GM19452 (cell line): ENCODE measurements around the gene PHF19.
A peak's percentile ranks its signal among the peaks of the same experiment; 100 is the strongest.

Experiments
- ATAC-seq: cut with Tn5 transposase; IDR thresholded peaks from one replicate; pipeline ENCODE4 v1.9.1; 2021; ENCODE audit not compliant: unreplicated experiment

Gene PHF19

DNA sequence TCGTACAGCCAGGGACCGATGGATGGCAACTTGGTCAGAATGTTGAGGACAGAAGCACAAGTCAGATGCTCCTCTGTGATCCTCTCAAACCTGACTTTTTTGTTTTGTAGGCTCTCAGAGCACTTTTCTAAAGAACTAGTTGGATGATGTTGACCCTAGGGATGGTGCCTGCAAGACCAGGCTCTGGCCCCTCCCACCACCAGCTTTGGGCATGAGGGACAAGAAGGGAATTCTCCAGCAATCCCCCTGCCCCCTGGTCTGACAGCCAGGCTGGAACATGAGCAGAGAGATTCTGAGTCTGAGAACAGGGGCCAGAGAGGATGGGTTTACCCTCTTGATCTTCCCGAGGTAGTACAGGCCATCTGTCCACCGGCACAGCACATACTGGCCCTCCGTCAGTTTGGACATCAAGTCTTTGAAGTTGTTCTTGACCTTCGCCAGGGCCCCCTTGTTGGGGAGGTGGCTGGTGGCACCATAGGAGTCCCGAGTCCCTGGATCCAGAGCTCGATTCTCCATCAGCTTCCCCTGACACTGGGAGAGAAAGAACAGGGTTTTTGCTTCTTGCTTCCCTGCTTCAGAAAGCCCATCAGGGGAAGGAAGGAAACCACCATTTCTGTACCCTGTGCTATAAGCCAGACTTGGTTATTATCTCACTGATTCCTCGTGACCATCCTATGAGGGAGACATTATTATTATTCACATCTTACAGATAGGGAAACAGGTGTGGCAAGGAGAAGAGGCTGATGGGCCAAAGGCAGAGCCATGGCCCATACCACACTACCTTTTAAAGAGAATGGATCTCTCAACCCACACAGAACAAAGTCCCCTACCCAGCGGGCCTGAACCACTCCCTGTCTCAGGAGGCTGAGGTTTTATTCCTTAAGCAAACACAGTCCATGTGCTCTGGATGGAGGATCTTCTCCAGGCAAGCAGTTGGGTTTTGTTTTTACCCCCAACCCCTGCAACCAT, 2.5 kb downstream of the PHF19 start:
- no peak for ATAC-seq

DNA sequence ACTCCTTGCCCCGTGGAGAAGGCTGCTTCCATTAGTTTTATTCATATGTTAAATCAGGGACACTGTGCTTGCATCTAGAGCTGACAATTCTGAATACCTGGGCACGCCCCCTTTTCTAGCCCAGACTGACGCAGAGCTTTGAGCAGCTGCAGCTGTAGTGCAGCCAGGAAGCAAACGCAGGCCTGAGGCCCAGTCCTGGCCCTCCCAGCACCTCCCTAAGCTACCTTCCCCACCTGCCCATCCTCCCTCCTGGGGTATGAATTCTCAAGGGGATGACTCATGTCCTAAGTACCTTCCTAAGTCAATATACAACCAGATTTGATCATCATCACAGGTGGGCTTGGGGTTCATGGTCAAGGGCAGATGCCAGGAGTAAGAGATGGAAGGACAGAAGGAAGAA, 3.5 kb downstream of the PHF19 start:
- ATAC-seq = no peak

DNA sequence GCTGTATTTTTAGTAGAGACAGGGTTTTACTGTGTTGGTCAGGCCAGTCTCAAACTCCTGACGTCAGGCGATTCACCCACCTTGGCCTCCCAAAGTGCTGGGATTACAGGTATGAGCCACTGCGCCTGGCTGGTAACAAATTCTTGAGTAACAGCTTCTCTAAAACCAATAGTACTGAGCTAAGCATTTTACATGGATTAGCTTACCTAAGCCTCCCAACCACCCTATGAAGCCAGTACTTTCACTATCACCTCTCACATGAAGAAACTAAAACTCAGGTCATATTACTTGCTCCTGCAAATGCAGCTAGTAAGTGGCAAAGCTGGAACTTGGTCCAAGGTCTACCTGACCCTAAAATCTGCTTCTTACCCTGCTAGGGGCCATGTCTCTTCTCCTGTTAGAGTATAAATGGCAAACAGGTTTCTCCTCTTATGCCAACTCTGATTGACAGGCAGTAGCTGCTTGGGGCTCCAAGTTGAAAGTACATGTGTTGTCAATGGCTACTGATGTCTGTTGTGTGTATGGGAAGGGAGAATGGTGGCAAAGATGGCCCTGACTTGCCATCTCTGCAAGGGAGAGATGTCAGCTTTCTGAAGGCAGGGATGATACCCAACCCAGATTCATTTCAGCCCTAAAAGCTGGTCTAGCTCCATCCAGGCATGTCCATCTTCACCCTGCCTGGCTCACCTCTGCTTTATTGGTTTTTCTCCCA, 4.0 kb downstream of the PHF19 start:
- ATAC-seq = no peak

DNA sequence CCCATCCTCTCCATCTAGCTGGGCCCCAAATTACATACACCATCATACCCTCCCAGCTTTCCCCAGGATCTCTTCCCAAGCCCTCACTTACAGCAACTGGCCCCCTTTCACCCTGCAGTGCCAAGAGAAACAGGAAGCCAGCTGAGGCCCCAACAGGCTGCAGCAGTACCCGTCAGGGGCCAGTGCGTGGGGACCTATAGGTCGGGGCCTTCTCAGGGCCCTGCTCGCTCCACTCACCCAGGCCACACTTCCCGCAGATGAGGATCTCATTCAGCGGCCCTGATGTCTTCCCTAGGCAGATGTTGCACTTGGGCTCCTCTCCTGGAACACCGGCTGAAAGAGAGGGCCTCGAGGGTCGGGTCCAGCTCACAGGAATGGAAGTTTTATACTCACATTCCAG, 6.8 kb downstream of the PHF19 start:
- no peak for ATAC-seq

DNA sequence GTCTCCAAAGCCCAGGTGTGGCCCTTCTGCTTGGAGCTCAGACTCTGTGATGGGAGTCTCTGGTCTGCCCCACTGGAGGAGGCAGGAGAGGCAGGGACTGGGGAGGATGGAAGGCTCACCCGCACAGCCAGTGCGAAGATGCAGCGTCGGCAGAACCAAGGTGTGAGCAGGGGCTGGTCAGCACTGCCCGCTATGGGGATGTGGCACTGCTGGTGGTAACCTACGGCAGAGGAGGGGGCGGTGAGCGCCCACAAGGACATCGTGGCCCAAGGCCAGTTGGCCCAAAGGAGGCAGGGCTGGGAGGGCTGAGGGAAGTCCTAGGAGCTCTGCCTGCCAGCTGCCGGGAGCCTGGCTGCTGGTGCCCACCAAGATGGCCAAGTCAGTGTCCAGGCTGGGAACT, 7.3 kb downstream of the PHF19 start:
- ATAC-seq = no peak

DNA sequence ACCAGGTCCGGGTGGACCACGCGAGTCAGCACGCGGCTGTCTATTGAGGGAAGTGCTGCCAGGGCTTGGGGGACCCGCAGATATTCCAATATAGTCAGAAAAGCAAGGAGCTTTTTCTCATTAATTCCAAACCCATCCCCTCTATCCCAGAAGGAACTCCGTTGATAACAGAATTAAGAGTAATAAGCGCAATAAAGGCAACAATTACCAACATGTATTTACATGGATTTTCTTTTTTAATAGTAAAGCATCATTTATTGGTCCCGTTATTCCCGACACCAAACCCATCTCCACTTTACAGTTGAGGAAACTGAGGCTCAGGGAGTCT, 7.7 kb downstream of the PHF19 start:
- ATAC-seq = no peak

DNA sequence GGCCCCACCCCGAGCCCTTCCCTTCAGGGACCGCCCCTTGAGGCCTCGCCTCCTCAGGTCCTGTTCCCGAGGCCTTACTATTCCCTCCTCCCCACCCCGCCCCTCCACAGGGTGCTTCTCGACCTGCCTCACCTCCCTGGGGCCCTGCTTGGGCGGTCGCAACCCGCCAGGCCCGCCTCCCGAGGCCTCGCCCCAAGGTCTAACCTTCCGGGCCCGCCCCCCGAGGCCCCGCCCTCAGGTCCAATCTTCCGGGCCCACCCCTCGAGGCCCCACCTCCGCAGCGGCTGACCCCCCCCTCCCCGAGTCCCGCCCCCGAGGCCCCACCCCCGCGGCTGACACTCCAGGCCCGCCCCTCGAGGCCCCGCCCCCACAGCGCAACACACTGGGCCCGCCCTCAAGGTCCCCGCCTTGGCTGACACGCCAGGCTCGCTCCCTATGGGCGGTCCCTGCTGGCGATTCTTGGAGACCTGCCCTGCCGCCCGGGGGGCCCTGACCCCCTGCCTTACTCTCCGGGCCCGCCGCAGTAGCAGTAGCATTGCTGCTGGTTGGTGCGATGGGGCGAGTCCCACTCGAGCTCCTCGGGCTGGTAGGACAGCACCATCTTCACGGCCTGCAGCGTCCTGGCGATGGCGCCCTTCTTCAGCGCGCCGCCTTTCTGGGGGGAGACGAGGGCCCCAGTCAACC, 8.2 kb downstream of the PHF19 start:
- peak; percentile 87 for ATAC-seq

DNA sequence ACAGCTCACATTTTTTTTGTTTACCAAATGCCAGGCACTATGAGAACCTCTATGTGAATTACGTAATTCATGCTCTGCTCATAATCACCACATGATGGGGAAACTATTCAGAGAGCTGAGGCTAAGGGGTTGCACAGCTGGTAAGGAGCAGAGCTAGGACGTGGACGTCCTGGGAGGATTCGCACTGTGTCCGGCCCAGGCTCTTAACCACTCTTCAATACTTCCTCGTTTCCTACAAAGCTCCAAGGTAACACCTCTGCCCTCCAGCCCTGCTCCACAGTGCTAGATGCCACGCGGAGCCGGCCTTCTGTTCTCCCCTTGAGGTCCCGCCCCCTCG, 8.7 kb downstream of the PHF19 start:
- no peak for ATAC-seq

DNA sequence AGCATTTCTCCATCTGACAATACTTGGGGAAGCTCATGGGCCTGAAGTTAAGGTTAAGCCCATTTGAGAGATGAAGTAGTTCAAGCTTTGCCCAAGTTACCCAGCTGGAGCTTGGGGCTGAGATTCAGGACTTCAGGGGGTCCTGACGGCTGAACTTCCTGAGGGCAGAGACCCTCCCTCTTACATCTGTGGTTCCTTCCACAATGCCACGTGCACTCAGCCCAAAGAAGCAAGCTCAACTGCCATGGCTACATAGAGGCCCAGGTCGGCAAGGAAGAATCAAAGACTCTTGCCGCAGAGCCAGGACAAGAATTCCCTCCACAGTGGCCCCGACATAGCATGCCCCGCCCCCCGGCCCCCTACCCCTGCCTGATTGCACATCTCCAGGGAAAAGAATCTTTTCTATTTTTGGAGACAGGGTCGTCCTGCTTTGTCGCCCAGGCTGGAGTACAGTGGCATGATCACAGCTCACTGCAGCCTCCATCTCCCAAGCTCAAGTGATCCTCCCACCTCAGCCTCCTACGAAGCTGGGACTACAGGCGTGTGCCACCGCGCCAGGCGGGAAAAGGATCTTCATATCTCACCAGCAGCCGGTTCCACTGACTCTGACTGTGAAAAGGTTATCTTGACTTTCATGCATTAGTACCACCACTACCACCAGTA, 9.2 kb downstream of the PHF19 start:
- no peak for ATAC-seq

DNA sequence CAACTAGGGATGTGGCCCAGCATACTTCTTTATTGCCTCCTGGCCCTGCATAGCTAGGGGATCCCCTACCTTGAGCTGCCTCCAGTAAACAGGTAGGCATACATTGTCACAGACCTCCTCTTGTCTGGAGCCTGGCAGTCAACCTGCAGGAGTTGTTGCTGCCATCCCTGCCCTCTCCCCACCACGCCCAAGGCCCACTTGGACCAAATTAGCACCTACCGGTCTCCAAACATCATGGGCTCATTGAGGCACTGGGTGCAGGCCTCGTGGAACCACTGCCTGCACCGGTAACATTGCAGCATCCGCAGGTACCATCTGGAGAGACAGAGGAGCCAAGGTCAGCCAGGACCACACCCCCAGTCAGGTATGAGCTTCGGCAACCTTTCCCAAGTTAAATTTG, 10.3 kb downstream of the PHF19 start:
- ATAC-seq = no peak

DNA sequence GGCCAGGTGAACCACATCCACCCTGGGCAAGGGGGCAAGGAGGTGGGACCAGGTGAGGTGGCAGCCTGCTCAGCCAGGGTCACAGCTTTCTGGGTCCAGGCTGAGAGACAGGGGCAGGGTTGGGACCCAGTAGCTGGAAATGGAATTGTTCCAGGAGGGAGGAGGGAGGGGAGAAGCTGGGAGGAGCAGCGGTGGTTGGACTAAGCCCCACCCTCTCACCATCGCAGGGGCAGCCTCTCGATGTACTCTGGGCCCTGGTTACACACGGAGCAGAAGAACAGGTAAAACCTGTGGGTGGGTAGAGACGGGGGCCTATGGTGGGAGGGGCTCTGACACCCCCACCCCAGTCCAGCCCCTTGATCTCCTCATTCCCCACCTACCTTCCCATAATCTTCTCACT, 11.2 kb downstream of the PHF19 start:
- ATAC-seq = no peak

DNA sequence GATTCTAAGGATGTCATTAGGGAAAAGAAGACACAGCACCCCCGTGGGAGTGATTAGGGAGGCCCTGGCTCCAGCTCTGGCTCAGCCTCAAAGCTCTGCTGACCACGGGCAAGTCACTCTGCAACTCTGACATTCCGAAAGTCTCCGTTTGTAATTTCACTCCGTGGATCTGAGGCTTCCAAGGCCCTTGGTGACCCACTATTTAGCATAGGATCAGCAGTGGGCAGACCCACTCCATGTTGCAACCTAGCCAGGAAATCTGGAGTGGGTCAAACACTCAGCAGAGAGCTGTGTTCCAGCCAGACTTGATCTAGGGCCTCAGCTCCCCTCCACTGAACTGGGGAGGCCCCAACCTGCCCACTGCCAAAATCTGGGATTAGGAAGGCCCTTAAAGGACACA, 11.8 kb downstream of the PHF19 start:
- no peak for ATAC-seq

DNA sequence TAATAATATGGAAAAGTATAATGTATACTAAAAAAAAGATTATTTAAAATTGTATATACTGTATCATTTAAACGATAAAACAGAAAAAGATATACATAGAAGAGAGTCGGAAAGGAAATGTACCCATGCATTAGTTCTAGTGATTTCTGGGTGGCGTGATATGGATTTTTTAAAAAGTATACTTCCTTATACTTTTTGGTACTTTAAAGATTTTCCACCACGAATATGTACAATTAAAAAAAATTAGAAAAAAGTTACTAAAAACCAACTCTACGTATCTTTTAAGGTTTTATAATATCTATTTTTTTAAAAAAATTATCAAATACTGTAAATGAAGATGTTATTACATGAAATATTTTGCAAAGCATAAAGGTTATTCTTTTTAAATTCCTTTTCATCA, 12.3 kb downstream of the PHF19 start:
- no peak for ATAC-seq

DNA sequence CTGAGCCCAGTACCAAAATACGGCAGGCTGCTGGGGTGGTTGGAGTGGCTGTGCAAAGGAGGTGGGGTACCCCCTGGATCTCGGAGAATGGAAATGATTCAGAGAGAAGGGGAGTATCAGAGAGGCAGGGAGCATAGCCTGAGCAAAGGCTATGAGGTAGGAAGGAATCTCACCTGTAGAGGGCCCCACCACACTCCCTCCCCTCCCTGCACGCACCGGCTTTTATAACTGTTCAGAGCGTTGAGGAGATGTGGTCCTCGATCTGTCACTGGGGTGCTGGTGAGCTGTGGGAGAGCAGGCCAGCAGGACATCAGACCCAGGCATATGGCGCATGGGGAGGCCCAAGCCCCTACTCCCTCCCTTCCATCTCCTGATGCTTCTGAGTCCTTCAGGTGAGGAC, 13.2 kb downstream of the PHF19 start:
- no peak for ATAC-seq

DNA sequence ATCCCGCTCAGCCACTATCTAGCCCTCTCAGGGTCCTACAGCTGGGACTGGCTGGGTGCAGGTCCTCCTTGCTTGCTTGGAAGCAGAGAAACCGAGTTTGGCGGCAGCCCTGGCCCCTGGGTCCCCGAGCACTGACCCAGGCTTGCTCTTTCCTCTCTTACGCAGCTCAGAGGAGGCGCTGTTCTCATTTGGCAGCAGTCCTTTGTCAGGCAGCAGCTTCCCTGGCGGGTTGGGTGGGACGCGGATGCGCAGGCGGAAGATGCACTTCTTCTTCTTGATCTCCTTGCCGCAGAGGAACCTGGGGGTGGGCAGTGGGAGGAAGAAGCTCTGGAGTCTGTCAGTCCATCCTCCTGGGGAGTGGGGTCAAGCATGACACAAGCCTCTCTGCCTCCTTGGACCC, 14.5 kb downstream of the PHF19 start:
- no peak for ATAC-seq

DNA sequence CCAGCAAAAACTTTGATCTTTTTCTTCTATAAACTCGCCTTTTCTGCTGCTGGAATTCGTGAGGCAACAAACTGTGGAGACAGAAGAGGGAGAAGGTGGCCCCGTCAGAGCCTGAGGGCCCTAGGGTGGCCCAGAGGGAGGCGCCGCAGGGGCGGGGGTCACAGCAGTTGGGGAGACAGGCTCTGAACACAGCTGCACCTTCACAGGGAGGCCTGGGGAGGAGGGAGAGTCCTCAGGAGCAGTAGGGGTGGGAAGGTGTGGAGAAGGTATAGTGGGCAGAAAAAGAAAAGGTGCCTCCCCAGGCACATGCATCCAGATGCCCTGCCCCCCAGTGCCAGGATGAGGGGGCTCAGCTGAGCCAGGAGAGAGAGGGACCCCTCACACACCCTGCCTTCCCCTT, 15.1 kb downstream of the PHF19 start:
- no peak for ATAC-seq

DNA sequence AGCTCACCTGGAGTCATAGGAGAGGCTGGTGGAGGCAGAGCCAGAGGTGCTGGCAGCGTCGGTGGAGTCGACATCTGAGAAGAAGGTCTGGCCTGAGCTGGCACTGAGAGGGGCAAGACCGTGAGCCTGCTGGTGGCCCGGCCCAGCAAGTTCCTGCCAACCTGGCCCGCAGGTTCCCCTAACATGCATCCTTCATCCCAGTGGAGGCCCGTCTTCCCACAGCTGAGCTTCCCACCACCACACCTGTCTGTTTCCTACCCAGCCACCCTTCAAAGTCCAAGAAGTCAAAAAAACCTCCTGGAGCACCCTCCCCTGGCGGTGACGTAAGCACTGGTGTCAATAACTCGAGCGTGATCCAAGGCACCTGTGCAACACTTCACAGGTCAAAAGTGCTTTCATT, 16.9 kb downstream of the PHF19 start:
- no peak for ATAC-seq

DNA sequence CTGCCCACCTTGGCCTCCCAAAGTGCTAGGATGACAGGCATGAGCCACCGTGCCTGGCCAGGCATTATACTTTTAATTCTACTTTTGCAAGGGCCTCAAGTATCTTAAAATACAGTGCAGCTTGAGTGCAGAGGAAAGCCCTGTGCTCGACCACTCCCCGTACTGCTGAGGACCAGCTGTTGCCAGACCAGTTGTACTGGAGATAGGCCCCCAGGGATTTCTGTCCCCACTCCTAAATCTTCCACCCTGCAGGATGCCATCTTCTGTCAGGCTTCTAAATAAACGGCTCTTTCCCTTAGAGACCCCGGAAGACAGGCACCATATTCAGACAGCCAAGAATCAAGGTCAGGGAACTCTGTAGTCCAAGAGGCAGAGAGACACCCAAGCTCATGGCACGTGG, 17.6 kb downstream of the PHF19 start:
- ATAC-seq = no peak

DNA sequence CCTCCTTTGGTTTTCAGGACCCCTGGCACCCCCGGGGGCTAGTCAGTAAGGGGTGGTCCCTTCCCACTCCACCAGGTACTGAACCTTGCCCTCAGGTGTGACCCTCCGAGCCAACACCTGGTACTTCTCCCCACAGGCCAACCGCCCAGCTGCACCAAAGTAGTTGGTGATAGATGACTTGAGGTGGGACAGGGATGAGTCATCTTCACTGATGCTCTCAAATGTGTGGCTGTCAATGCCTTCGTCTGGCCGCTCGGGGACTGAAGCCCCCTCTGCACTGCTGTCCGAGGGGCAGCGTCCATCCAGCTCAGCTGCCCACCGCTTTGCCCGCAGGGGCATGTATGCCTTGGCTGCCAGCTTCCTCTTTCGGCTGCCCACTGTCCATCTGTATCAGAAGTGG, 19.1 kb downstream of the PHF19 start:
- ATAC-seq = no peak

DNA sequence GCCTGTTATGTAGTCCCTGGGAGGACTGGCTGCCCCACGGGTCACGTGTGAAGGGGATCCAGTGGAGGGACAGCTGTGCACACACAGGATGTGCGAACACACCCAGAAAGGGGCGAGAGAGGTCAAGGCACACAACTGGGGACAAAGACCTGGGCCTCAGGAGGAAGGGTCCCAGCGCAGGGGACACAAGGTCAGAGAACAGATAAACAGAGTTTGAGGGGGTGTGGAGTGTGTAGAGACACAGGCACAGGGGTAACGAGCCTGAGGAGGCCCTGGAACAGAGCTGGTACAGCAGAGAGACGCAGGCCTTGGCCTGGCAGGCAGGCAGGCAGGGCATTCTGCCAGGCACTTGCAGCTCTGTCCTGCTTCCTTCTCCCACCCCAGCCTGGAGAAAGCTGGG, 19.5 kb downstream of the PHF19 start:
- no peak for ATAC-seq

DNA sequence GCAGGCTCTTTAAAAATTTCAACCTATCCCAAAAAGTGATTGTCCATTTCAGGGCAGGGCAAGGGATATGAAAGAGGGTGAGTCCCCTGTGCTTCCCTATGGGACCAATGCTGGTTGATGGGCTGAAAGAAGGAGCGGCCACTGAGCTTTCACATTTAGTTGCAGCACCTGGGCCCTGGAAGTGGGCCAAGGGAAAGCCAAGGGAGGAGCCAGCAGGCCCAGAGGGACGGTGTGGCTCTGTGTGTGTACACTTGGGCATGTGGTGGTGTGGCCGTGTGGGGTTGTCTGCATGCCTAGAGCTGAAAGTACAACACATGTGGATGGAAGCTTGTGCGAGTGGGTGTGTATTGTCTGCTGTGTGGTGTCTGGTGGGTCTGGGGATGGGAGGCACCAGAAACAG, 20.3 kb downstream of the PHF19 start:
- ATAC-seq = no peak
